Thyroid gland (tissue), 4 donors: ENCODE results near the gene MYT1.

Experiments
- POLR2A ChIP-seq, 2 donors: fragments of 450-650 bp; IDR thresholded peaks; one replicate each; pipeline ENCODE4 v1.6.1; 2017; ENCODE audit warnings: antibody characterized with exemption in 2 of 2, mild to moderate bottlenecking in 2 of 2, moderate library complexity in 1 of 2
- TF ChIP-seq, protein P1 (sequence below), 6 experiments: fragments of 200-600 bp in 3 of 6; fragments of 450-650 bp in 3 of 6; sonication (generic) in 3 of 6; IDR thresholded peaks; one replicate each; pipeline ENCODE4 v1.5.1; 2016 to 2019; ENCODE audit warnings: antibody characterized with exemption in 6 of 6, mild to moderate bottlenecking in 2 of 6, inconsistent platforms in 1 of 6, moderate library complexity in 1 of 6

DNA sequence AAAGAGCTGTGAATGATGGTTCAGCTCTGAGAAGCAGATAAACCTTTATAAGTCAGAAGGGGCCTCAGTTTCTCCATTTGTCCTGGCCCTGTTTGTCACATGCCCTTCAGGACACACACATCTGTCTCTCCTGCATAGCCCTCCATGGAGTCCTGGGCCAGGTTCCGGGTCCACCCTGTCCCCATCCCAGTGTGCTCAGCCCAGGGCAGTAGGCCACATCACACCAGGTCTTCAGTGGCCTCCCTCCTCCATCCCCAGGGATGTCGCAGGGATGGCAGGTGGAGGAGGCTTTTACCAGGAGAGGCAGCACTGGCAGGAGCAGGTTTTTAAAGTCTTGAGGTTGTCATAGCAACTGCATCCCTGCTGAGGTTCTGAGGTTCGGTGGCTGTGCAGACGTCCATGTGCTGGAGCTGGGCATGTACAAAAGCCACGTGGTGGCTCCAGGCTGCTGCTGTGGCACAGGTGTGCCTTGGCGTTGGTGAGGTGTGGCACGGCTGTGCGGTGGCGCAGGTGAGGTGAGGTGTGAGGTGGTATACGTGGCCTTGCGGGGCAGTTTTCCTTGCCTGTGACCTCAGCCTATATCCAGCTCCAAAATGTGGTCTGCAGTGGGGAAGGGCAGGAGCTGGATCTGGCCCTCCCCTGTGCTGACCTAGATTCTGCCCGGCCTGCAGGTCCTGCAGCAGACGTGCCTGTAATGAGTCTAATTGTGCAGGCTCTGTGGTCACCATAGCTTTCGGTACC, 48.9 kb upstream of the MYT1 start:
- TF ChIP-seq, protein P1, sequence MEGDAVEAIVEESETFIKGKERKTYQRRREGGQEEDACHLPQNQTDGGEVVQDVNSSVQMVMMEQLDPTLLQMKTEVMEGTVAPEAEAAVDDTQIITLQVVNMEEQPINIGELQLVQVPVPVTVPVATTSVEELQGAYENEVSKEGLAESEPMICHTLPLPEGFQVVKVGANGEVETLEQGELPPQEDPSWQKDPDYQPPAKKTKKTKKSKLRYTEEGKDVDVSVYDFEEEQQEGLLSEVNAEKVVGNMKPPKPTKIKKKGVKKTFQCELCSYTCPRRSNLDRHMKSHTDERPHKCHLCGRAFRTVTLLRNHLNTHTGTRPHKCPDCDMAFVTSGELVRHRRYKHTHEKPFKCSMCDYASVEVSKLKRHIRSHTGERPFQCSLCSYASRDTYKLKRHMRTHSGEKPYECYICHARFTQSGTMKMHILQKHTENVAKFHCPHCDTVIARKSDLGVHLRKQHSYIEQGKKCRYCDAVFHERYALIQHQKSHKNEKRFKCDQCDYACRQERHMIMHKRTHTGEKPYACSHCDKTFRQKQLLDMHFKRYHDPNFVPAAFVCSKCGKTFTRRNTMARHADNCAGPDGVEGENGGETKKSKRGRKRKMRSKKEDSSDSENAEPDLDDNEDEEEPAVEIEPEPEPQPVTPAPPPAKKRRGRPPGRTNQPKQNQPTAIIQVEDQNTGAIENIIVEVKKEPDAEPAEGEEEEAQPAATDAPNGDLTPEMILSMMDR (IDR thresholded peaks at IDR 0.05): no peak
- no peak for TF ChIP-seq POLR2A (IDR thresholded peaks at IDR 0.05)
